RWPE1 (cell line): ENCODE data around the gene LTF.

ENCODE experiments used
- CTCF ChIA-PET: fragments of 350-600 bp; sonication (Branson Sonifier 250); formaldehyde crosslinking; extraction: SDS; loops from one replicate; lab custom pipeline; 2021; lab: Yijun Ruan, JAX
- POLR2A ChIA-PET: fragments of 400-600 bp; formaldehyde crosslinking; extraction: SDS; loops from one replicate; lab custom pipeline; 2020; ENCODE audit warnings: antibody characterized with exemption; ENCODE audit not compliant: low non-redundant PET; lab: Yijun Ruan, JAX
- DNase-seq: peaks from one replicate; pipeline ENCODE4 v3.0.0; 2012; ENCODE audit warnings: low spot score
- H3K27ac ChIP-seq: fragments of 450-650 bp; 2 replicates; pipeline ENCODE4 v1.5.1; 2017
- CTCF ChIP-seq: fragments of 450-650 bp; conservative IDR thresholded peaks from 2 replicates; pipeline ENCODE4 v1.5.1; 2017; ENCODE audit warnings: low read depth, mild to moderate bottlenecking

LTF gene

GRCh38 chr3:46469680-46470357 is 5.1 kb upstream of the LTF start:
- ChIA-PET POLR2A (no interaction called here), CTCF (interaction anchor here (0.7 kb wide), 1 partner anchor 20 kb away, joined by 3 read pairs; no protein-coding TSS in a partner anchor)
- TF ChIP-seq CTCF = no peak
- DNase-seq = no peak
- H3K27ac ChIP-seq = no peak overlapping the region

GRCh38 chr3:46468753-46469600 is 4.3 kb upstream of the LTF start:
- CTCF ChIA-PET = no interaction called here
- DNase-seq = no peak
- TF ChIP-seq CTCF = no peak
- POLR2A ChIA-PET = no interaction called here
- no peak overlapping the region for H3K27ac ChIP-seq

GRCh38 chr3:46467562-46467961 is 2.9 kb upstream of the LTF start:
- no peak for TF ChIP-seq CTCF
- no peak overlapping the region for H3K27ac ChIP-seq
- DNase-seq = no peak
- ChIA-PET CTCF (no interaction called here), POLR2A (no interaction called here)

GRCh38 chr3:46466871-46467403 is 2.2 kb upstream of the LTF start:
- ChIA-PET CTCF (no interaction called here), POLR2A (no interaction called here)
- no peak for DNase-seq
- TF ChIP-seq CTCF = no peak
- H3K27ac ChIP-seq = no peak overlapping the region

- TF ChIP-seq CTCF = no peak
- no peak for DNase-seq
- ChIA-PET POLR2A (no interaction called here), CTCF (interaction anchor here (0.6 kb wide), 1 partner anchor 101 kb away, joined by 5 read pairs; no protein-coding TSS in a partner anchor)
- no peak overlapping the region for H3K27ac ChIP-seq
These were observed 1.6 kb upstream of the LTF start for GRCh38 chr3:46466273-46466672.

- DNase-seq = no peak
- ChIA-PET POLR2A (no interaction called here), CTCF (no interaction called here)
- TF ChIP-seq CTCF = no peak
- H3K27ac ChIP-seq = no peak overlapping the region
These were observed 453 bp upstream of the LTF start for GRCh38 chr3:46465196-46465520.
